Measurements from ENCODE around the gene DTD2.

GRCh38 chr14:31426663-31427062 lies 30.6 kb downstream of the DTD2 start:
- TF ChIP-seq CTCF (IDR thresholded peaks at IDR 0.05; ENCODE audit: low read depth, low read length) (no peak), MAX (IDR thresholded peaks at IDR 0.05; ENCODE audit: low read depth, low read length) (no peak), POLR2A (IDR thresholded peaks at IDR 0.05; ENCODE audit: extremely low read depth, insufficient read length) (no peak)
